HUDEP-2 (cell line): ENCODE data around the gene SSBP3.

Experiments
- DNase-seq, 76 experiments: peaks; one replicate each; lab custom pipeline; 2025; ENCODE audit not compliant: unreplicated experiment in 76 of 76; lab: John Stamatoyannopoulos, UW

SSBP3 gene

GRCh38 chr1:54335011-54335754 is 71.0 kb downstream of the SSBP3 start:
- no peak for DNase-seq

DNA sequence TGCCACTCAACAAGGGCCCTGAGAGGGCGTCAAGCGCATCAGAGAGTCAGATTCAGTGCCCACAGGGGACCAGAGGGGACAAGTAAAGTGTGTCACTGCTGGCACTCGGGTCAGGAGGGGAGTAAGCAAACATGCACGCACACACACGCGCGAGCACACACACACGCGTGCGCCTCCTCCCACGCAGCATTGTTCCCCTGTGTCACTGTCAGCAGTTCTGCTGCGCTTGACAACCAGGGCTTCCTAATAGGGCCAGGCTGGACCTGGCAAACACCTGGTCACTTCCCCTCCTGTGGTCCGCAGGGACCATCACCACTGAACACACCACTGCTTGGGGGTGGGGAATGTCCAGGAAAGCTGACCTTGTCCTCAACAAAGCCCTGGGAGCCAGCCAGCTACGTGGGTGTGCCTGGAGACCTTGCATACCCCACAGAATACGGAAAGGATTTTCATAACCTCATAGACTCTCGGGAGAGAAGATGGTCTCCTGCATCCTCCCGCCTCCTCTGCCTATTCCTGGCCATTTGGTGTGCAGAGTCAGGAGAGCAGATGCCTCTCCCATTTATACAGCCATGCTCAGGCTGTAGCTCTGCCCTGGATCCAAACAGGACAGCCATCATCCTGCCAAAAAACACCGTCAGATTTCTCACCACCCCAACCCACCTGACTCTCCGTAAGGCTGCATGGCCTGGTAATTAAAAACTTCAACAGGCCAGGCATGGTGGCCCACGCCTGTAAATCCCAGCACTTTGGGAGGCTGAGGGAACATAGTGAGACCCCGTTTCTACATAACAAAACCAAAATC is 73.2 kb downstream of the SSBP3 start:
- DNase-seq: peak in 2 of 76 experiments; percentile 4 to 15

GRCh38 chr1:54331843-54332463 is 74.2 kb downstream of the SSBP3 start:
- no peak for DNase-seq

DNA sequence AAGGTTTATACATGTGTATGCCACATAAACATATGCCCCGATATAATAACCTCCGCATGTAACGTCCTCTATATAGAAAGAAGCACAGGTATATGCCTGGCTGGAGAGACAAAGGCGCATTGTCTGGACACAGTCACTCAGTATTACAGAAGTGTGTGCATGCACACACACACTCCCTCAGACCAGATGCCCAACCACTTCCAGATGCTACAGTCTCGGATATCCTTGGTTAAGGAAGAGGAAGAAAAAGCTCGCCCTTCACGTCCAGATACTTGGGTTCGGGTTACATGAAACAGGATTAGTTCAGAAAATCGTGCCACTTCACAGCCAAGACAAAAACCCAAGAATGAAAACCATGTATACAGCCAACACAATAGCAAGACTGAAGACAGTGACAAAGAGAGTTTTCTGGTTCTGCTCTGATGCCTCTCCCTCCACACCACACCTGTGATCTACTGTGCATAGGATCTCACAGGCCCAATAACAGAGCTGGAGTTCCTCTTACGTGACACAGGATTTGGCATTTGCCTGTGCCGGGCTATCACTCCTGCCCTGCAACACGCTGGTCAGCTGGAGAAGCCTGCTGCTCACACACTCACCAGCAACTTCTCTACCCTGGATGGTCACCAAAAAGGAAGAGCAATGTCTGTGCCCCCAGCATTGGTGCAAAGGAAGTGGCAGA is 75.0 kb downstream of the SSBP3 start:
- no peak for DNase-seq

DNA sequence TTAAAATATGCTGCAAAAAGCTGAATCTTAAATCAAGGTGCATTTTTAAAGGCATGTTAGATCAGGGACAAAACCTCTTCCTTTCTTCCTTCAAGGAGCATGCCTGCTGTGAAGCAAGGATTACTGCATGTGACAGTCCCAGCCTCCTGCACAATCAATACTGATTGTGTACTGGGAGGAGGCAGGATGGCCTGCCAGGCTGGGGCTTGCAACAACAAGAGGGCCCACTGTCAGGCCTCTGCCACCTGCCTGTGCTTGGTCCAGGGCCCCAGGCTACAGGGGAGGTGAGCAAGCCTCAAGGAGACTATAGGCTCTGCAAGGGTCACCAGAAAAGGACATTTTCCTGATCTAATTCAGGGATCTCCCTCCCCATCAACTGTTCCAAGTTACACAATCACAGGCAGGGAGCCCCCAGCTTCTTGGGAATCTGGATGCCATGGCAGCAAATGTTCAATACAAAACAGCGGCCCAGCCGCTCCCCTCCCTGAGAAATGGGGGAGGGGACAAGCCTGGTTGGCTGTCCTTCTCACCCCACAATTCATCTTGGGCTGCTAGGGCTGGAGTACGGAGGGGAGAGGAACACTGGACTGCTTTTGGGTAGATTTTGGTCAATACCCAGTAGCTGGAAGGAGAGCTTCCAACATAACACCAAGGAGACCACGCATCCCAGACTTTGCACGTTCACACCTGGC is 76.7 kb downstream of the SSBP3 start:
- DNase-seq: no peak

DNA sequence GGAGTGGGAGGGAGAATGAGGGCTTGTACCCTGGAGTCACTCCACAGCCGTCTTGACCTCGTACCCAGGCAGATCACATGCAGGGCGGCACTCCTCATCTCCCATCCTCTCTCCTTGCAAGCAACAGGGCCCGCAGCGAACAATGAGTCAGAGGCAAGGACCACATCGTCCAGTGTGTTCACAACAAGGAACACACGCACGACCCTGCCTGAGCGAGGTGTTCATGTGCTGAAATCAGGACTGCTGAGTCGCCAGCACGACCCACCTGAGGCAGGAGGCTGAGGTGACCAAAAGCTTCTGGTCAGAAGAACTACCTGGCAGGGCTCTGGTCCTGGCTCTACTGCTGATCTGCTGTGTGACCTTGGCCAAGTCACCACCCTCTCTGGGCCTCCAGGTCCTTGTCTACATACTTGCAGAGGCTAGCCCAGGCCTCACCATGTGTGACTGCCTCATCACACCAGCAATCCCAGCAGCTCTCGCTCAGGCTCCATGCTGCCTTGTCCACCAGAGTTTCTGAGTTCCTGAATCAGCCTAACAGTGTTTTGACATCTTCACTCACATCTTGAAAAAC is 78.0 kb downstream of the SSBP3 start:
- no peak for DNase-seq

GRCh38 chr1:54327386-54328065 is 78.7 kb downstream of the SSBP3 start:
- no peak for DNase-seq

- no peak for DNase-seq
These were observed 79.4 kb downstream of the SSBP3 start for GRCh38 chr1:54326543-54327385.

DNA sequence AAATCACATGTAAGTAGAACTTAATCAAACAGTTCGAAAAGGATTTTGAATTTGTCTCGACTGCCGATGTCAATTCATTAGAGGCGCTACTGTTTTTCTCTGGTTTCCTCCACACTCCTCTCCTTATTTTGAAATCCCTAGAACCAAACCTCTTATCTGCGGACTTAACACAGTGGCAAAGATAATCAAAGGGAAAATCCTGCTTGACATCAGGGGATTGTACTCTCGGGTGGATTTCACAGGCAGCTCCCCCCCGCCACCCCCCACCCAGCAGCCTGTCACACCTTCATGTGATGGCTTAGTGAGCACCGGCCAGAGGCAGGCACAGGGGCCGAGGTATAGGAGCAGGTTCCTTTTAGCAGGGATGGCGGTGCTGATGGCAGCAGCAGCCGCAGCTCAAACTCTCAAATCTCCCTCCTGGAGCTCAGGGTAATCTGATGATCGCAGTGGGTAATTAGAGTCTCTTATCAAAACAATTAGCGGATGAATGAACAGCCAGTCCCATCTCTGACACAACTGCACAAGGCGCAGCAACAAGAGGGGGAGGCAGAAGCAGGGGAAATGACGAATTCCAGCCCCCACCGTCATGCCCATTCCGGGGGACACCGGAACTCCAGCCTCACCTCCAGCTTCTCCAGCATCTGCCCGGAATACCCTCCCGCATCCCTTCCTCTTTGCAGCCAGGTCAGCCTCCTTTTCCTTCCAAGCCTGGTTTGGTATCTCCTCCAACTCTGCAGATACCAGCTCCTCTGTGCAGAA is 80.3 kb downstream of the SSBP3 start:
- DNase-seq: no peak

GRCh38 chr1:54325284-54325683 is 80.9 kb downstream of the SSBP3 start:
- no peak for DNase-seq

- DNase-seq: no peak
These were observed 81.7 kb downstream of the SSBP3 start for GRCh38 chr1:54324251-54325140.

- DNase-seq: no peak
These were observed 82.3 kb downstream of the SSBP3 start for GRCh38 chr1:54323921-54324250.

GRCh38 chr1:54323324-54323739 is 82.9 kb downstream of the SSBP3 start:
- DNase-seq: no peak

GRCh38 chr1:54318246-54318814 is 87.9 kb downstream of the SSBP3 start:
- no peak for DNase-seq

- DNase-seq: no peak
These were observed 89.1 kb downstream of the SSBP3 start for GRCh38 chr1:54317084-54317483.

DNA sequence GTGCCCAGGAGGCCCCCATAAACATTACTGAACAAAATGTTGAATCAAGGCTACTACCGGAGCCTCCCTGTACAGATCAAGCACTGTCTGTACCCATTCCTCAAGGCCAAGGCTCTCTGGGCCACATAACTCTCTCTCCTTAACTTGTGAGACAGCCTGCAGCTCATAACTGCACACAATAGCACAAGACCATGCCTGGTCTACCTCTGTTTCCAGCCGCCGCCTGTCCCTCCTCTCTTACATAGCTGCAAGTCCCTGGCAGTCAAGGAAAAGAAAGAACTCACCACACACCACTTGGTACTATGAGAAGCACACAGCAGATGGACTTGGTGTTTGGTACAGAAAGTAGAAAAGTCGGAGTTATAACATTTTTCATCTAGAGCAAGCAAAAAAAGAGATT is 91.1 kb downstream of the SSBP3 start:
- no peak for DNase-seq

DNA sequence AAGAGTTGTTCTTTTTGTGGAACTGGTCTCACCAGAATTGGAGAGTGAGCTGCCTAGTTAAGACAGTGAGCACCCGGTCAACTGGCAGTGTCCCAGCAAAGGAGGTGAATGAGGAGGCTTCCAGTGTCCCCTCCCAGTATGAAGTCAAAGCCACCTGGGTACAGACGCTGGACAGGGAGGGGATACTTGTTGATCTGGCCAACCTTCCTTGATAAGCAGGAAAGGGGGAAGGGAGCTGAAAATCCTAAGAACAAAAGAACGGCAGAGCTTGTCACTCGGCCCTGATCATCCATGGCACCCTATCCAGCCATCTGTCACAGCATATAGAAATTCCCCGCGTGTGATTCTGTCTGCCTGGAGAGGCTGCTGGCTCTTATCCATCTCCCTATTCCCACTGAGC is 91.5 kb downstream of the SSBP3 start:
- no peak for DNase-seq
